ENCODE measurements around the gene TRAM2. TPM values are rescaled to one million over a fixed set of nuclear protein-coding genes. Genes with fewer than 3 reads are reported as not detected.

Gene TRAM2
- total RNA-seq, 1 donor from 2014 or later = 3.5 TPM

DNA sequence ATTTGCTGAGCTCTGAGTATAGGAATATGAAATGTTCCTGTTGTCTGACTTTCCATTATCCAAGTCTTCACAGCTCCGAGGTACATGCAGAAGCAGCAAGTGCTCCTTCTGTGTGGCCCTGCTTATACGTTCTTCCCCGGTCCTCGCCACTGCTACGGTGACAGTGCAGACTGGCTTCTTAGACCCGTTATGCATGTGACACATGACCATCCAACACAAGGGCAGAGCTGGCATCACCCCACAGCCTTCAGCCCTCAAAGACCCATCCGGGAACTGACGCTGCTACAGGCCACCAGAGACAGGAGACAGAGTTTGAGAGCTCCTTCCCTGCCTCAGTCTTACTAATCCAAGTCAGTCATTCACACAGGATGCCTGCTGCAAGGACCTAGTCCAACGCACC, 70.4 kb downstream of the TRAM2 start:
- no peak for ATAC-seq

DNA sequence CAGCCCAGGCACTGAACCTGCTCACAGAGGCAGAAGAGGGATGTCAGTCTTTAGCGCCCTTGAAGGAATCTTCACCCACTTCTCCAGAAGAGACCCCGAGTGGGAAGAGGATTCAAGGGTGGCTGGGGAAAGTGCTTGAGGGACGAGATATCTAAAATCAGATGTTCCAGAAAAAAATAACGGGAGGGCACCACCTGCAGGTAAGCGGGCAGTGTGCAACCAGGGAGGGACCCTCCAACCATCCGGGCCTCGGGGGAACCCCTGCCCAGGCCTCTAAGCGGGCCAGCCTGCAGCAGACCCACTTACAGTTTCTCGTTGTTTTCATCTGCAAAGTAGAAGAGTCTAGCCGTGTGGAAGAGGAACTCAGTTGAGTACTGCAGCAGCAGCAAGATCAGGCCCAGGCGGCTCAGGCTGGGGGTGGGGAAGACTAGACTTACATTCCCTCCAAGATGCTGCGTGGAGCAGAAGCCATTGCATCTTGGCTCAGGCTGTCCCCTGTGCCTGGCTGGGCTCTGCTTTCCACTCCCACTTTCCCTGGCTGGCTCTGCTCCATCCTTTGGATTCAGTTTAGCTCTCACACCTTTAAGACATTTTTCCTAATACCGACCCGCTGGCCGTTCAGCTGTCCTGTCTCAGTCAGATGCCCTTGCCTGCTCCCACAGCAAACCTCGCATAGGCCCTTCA, 71.0 kb downstream of the TRAM2 start:
- no peak for ATAC-seq

DNA sequence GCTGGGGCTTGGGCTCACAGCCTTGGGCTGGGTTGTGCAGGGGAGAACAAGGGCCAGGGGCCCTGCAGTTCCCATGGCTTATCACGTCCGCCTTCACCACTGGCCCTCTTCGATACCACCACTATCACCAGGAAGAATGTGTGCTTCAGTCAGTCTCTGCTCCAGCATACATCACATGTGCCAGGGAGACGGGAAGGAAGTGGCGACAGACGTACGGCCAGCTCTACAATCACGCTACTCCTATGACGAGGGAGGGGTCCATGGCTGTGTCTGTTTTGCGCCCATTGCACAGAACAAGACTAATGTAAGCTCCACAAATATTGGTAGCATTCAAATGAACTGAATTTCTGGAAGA, 72.1 kb downstream of the TRAM2 start:
- no peak for ATAC-seq

DNA sequence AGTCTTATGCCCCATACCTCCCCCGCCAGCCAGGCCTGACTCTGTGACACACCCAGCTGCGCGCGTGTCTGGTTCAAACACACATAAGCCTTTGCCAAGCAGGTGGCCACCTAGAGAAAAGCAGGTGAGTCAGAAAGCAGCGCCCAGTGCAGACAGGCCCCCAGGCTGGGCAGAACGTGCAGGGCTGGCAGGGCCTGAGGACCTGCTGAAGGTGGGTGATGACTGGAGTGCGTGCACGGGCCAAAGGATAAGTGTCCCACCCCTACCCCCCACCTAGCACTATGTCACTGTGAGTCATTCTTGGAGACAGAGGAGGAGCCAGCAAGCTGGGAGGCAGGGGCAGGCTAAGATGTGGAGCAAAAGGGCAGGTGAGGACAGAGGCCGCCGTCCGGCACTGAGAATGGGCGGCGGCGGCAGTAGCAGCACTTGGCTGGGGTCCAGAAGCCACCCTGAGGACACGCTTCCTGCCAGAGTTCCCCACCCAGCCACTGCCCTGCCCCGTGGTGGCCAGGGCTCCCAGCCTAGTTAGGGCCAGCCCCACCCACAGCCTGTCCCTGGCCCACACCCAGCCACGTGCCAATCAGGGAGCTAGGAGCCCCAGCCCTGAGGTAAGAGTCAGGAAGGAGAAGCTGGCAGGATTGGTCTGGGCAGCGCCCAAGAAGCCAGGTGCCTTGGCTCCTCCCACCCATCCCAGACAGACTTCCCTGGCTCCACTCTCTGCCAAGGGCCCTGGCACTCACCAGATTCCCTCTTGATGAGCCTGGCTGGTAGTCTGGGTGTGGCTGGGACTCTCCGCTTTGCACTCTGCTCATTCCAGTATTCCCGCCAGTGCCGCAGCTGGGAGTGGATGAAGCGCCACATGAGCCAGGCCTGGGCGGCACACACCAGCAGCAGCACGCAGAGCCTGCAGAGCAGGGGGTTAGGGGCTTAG, 72.7 kb downstream of the TRAM2 start:
- peak; percentile 94 for ATAC-seq

DNA sequence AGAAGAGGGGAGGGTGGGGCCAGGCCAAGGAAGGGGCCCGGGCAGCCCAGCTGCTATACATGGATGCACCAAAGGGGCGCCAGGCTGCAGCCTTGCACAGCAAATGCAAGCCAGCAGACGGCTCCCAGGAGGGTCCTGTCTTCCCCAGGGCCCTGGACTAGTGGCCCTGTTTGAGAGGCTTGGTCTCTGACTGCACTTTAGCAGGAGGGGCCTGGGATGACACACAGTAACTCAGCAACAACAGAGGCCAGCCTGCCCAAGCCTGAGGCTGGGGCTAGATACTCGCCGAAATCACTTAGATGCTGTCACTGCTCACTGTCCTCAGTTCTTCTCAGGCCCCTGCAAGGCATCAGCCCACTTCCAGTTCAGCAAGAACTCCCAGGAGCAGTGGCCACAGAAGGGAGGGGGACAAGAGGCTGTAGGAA, 73.5 kb downstream of the TRAM2 start:
- peak; percentile 0 for ATAC-seq

DNA sequence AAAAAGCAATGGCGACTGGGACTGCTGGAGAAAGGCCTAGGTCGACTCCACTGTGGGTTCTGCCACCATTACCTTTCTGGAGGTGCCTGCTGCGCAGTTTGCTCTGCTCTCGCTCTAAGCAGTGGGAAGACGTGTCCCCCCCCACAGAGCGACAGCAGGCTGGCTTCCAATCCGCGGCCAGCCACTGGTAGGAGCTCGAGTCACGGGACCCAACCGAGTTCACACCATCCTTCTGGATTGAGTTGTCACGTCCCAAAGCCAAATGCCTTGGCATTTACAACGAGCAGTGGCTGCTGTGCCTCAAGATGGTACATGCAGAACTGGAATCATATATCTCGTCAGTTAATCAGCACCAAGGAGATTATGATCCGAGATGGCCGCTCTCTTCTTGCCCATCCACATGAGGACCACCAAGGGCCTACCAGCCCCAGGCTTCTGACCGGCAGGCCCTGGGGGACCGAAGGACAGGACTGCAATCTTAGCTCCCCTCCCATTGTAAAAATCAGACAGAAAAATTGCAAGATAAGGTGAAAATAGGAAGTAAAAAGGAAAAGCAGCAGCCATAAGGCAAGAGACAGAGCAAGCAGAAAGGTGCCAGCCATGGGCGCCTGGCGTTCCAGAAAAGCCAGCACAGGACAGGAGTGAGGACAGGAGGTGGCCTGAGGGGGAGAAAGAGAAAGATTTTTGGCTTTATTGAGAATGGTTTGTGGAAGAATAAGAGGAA, 74.4 kb downstream of the TRAM2 start:
- ATAC-seq = no peak

DNA sequence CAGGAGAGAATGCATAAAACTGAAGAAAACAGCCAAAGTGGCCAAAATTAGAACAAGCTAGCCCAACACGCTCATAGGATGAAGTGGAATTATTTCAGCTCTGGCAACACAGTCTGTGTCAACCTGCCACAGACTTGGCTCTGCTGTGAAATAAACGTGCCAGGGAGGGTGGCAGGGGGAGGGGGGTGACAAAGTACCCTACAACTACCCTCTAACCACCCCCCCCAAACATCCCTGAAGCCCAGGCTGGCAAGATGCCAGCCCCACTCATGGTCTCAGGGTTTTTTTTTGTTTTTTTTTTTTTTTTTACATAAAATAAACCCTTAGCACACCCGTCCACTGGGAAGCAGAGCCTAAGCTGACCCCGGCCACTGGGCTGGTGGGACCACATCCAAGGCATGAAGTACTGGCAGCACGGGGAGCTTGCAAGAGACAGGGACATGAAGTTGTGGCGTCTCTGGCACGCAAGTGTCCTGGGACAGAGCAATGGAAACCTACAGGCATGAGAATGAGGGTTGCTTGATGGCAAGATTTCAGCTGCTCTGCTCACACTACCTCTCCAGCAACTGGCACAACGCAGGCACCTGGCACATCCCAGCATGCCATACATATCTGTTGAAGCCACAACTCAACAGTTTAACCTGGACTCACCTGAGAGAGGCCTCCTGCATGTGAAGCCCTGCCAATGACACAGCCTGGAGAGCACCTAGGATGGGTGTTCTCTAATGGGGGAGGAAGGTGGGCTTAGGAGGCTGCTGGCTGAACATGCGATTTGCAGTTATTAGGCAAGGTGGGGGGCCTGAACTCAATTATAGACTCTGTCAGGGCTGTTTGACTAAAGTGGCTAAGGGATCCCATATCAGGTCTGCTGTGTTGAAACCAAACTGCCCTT, 76.4 kb downstream of the TRAM2 start:
- ATAC-seq = no peak

DNA sequence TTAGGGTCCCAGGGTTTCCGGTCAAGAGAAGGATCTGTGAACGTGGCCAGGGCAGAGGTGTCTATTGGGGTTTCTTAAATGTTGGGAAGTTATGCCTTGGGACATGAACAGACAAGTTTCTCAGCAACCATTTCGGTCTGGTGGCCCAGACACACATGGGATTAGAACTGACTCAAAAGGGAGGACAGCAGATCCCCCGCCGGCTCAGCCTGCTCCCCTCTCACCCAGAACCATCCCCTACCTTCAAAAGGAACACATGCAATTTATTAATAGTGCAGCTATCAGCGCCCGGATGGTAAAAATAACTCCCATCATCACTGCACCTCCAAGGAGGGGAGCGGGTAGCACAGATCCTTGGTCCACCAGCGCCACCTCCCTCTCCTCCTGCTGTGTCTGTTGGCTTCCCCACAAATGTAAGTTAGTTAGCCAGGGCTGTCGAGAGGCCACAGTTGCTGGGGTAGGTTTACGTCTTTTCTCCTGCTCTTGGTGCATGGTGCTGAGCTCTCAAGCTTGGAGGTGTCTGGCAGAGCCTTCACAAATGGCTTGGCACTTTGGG, 77.1 kb downstream of the TRAM2 start:
- no peak for ATAC-seq

DNA sequence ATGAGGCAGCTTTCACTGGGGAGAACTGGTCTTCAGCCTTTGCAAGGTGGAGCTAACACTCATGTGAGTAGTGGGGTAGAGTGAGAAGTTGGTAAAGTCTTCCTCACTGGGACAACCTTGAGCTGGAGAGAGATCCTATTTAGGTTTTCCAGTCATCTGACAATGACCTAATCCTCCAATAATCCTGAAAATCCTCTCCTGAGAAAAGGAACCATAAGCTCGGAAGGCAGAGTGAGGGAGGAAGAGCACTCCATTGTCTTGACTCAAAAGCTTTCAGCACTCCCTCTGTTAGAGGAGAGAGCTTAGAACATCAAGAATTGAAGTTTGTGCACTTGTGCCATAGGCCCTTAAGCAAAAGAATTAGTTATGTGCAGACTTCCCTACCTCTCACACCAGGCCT, 77.8 kb downstream of the TRAM2 start:
- no peak for ATAC-seq

DNA sequence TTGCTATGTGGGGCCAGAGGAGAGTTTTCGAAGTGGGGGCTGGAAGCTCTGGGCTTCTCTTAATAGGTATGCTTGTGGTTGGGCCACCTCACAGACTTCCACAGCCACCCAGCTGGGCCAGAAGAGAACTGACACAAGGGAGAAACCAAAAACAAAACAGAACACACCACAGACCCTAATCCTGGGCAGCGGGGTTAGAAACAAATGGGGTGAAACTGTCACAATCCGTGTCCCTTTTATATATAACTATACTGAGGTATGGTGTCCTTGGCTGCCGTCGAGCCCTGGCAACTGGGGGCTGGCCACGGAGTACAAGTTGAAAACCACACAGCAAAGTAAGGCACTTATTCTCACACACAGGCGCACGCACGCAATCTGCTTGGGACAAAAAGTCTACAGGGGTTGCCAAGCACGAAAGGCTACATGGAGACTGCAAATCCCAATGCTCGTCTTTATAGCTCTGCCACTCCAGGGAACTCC, 78.3 kb downstream of the TRAM2 start:
- no peak for ATAC-seq

DNA sequence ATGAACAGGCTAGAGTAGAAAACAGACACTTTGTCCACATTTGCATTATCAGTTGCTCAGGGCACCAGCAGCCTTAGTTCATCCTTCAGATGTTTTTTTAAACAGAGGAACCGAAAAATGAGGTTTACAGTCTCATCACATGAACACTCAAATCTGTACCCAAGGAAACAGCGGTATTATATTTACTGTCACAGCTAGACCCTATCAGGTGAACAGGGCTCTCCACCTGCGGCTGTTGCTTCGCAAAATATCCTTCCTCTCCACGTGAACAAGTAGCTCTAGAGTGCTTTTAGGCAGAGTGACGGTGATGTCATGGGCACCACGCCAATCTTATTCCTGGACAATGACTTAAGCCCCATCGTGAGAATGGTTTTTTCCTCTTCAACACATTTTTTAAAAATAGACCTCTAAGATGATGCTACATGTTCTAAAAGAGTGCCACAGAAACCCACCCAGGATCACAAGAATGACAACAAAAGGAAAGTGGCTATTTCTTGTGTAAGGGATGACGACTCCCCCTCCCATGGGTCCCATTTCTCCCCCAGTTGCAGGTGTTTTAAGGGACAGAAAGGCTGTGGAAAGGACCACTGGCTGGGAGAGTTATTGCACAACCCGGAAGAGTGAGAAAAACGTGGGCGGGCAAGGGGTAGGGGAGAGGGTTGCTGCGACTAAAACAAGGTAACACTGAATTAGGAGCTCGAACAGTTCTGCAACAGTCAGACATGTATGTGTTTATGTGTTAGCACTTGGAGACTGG, 79.0 kb downstream of the TRAM2 start:
- ATAC-seq = peak; percentile 59

DNA sequence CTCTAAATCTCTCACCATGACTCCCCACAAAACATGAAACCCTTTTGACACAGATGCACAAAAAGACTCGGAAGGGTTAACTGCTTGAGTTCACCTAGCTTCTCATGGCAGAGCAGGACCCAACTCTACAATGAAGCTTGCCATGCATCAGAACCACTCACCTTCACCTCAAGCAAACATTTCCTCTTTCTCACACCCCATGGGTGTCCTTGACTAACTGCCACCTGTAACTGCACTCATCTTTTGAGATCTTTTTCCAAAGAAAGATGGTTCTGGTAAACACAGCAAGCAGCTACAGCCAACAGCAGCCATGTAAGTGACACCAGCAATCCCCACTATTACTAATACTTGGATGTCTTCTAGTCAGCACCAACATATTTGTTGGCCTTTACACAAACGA, 80.2 kb downstream of the TRAM2 start:
- no peak for ATAC-seq

DNA sequence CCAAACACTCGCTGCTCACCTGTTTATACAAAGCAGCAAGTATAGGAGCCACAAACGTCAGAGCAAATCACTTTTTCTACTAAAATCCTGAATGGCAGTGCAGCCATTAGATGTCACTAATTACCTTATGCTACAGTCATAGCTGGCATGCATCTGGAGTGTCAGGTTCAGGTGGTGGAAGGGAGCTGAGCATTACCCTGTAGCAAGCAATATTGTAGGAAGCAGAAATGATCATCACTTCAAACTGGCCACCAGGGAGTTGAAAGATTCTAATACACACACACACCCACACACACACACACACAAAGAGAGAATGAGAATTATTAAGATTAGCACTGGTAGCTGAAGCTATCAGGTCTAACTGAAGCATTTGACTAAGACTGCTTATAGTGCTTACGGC, 80.9 kb downstream of the TRAM2 start:
- no peak for ATAC-seq

DNA sequence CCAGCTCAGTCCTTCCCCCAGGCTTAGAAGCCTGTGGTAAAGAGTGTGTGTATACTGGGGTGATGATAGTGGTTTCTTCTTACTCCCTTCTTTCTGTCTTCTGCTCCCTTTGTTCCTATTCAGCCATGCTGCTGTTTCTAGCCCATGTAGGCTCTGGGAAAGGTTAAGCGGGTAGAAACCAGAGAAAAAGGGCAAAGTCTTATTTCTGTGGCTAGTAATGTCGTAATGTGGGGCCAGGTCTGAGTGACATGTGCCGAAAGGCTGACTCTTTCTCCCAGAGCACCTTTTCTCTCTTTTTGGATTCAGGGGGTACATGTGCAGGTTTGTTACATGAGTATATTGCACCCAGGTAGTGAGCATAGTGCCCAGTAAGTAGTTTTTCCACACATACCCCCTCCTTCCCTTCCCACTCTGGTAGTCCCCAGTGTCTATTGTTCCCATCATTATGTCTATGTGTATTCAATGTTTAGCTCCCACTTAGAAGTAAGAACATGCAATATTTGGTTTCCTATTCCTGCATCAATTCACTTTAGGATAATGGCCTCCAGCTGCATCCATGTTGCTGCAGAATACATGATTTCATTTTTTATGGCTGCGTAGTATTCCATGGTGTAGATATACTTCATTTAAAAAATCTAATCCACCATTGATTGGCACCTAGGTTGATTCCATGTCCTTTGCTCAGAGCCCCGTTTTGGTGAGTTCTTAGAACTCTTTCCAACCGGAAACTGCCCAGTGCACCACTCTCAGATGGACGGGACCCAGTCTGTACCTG, 82.4 kb downstream of the TRAM2 start:
- no peak for ATAC-seq

DNA sequence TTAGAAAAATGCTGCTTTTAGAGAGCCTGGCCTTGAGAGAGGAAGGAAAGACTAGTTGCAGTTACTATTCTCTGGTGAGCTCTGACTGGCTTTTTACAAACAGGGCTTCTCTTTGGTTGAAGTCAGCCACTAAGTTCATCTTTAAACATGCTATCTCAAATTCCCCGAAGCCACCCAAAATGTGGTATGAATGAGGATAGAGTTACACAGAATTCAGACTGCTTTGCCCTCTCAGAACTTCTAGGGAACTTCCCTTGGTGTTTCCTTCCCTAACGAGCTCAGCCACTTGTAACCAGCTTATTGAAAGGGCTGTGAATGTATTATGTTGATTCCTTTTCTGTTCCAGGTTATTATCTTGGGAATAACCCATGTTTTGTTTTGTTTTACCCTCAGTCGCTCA, 83.2 kb downstream of the TRAM2 start:
- no peak for ATAC-seq

DNA sequence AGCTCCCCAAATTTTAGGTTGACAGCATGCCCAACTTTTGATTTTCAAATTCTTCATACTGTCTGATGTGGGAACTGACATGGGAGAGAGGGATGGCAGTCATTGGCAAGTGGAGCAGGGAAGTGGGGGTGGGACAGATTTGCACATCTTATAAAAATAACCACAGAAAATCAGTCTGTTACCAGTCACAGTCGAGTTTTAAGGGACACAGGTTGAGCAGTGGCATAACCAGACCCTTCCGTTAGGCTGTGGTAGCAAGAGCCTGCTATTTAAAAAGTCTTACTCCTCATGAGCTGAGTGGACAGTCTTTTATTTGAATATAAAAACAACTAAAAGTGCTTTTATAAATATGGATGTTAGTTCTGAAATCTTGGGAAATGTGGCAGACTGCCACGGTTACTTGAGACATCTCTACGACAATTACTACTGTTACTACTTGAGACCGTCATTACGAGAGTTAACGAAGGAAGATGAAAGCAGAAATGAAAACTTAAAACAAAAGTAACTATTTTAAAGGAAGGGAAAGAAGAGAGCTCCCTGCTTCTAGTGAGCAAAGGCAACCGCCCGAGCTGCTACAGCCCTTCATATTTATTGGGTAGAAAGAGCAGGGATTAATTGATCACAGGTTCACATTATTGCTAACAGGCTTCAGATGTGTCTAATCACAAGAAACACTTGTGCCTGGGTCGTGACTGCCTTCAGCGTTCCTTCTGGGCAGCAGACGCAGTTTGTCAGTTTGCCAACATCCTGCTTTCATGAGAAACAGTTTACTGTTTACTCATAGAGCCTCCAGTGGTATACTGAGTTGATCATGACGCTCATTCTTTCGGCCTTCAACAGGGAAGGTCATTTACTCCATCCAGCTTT, 85.4 kb downstream of the TRAM2 start:
- ATAC-seq = no peak

DNA sequence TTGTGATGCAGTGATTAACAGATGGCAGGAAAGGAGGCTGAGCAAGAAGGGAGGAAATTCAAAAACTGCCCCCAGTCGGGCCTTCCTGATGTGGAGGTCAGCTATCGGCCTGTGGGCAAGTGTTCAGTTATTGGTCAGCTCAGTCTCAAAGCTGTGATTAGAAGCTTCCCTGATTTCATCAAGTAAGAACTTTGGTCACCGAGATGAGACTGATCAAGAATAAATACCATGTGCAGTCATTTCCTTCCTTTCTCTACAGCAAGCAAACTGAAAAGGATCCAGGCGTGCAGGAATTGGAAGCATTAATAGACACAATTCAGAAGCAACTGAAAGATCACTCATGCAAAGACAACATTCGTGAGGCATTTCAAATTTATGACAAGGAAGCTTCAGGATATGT, 87.0 kb downstream of the TRAM2 start:
- ATAC-seq = no peak

DNA sequence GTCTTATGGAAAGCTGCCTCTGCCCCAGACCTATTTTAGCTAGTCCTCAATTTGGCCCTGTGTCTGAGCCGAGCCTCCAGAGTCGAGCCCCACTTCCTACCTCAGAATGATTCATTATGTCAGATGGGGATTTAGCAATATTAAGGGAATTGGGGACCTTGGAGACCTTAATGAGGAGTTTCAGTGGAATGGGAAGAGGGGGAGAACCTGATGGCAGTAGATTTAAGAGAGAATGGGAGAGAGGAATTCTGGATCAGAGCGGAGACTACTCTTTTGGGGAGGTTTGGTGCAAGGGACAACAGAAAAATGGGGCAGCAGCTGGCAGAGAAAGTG, 93.2 kb downstream of the TRAM2 start:
- ATAC-seq = no peak

DNA sequence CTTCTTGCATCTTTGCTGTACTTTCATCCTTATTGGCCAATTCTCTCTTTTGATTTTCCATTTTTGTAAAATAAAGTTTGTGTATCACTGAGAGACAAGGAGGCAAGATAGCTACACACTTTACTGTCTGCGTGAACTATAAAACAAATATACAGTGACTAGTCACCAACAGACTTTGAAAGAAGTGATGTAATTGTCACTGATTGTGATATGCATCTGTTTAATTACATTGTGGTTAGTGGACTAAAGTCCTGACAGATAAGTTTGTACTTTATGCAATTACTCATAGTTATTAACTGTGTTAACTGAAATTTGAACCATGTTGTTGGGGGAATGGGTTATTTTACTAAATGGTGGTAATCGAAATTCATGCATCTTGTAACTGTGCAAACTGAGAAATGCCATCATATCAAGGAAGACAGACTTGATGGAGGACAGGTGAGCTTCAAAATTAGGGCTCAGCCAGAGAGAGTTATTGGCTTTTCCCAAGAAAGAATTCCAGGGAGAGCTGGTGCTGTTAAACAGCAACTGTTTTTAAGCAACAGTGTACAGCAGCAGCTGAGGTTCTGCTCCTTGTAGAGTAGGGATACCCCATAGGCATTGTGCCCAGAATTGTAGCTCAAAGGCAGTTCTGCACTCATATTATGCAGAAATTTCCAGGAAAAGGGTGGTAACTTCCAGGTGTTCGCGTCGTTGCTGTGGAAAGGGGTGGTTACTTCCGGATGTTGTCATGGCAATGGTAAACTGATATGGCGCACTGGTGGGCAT, 93.8 kb downstream of the TRAM2 start:
- ATAC-seq = no peak

Data from esophagus mucosa (tissue), 1 donor.